ENCODE measurements around the gene CD82.

- no peak for TF ChIP-seq CTCF (IDR thresholded peaks at IDR 0.05)
- TF ChIP-seq POLR2A (IDR thresholded peaks at IDR 0.05) = no peak
Observed at GRCh38 chr11:44533921-44534711, 31.3 kb upstream of the CD82 start.
